ENCODE measurements around the gene VILL. TPM values are rescaled to one million over a fixed set of nuclear protein-coding genes. Genes with fewer than 3 reads are reported as not detected.

The VILL gene
- total RNA-seq, 1 experiment from 2014 or later = 1.2 TPM

GRCh38 chr3:38039899-38040261 lies 49.3 kb downstream of the VILL start:
- no peak overlapping the region for H3K9ac ChIP-seq (ENCODE audit: low read length)
- H3K27me3 ChIP-seq (ENCODE audit: insufficient read depth, low read length) = no peaks in the 10 kb centered on the region
- no peaks in the 10 kb centered on the region for H3K36me3 ChIP-seq (ENCODE audit: control insufficient read depth in 1 of 2, insufficient read depth in 2 of 2, low read length in 2 of 2)
- POLR2A ChIA-PET = no interaction called here
- H3K4me2 ChIP-seq (ENCODE audit: low read length) = no peak overlapping the region
- no peaks in the 10 kb centered on the region for H3K9me3 ChIP-seq (ENCODE audit: control insufficient read depth in 1 of 2, insufficient read depth in 1 of 2, low read depth in 1 of 2, low read length in 2 of 2)
- CTCF ChIA-PET = no interaction called here
- DNase-seq (ENCODE audit: low read depth, low spot score) (no peak), ATAC-seq (peak; percentile 72)
- no peaks in the 10 kb centered on the region for H3K79me2 ChIP-seq (ENCODE audit: insufficient read depth, low read length)
- H3K9me2 ChIP-seq (ENCODE audit: insufficient read depth) = no peaks in the 10 kb centered on the region
- H3K27ac ChIP-seq (ENCODE audit: low read depth, low read length) = no peak overlapping the region
- H3K4me1 ChIP-seq (ENCODE audit: control insufficient read depth in 1 of 2, insufficient read depth in 2 of 2, low read length in 2 of 2) = no peaks in the 10 kb centered on the region
- TF ChIP-seq TCF7L2 (IDR thresholded peaks at IDR 0.05; ENCODE audit: borderline replicate concordance, extremely low read depth, insufficient read depth, insufficient read length) = no peak
- TF ChIP-seq CTCF (IDR thresholded peaks at IDR 0.05 in 2 of 3, conservative IDR thresholded peaks at IDR 0.05 in 1 of 3; ENCODE audit: borderline replicate concordance in 1 of 3, insufficient read depth in 1 of 3, low read depth in 2 of 3, low read length in 2 of 3) = peak in 1 of 3 experiments; percentile 4; a peak in 1 of 6 replicates
- peak; percentile 39 for TF ChIP-seq RAD21 (IDR thresholded peaks at IDR 0.05; ENCODE audit: low read depth)
- H2AFZ ChIP-seq (ENCODE audit: low read depth, low read length, poor library complexity, severe bottlenecking) = no peak overlapping the region
- RAD21 ChIA-PET (ENCODE audit: low non-redundant PET in 1 of 2, low total read pairs in 2 of 2, uncharacterized antibody in 2 of 2, unreplicated experiment in 2 of 2) = interaction anchor here in 1 of 2 experiments (0.6 kb wide), 1 partner anchor 45 kb away, joined by 3 read pairs; no protein-coding TSS in a partner anchor
- intact Hi-C loops (cut with micrococcal nuclease) = no loop called here
- no peaks in the 10 kb centered on the region for H4K20me1 ChIP-seq (ENCODE audit: insufficient read depth)
- BruUV-seq (replicated peaks) = no TSS peak
- no peak overlapping the region for H3K4me3 ChIP-seq (replicated peaks in 1 of 2; ENCODE audit: low read depth in 1 of 2, low read length in 2 of 2)

GRCh38 chr3:38040401-38040800 lies 49.8 kb downstream of the VILL start:
- no peaks in the 10 kb centered on the region for H3K27me3 ChIP-seq (ENCODE audit: insufficient read depth, low read length)
- H3K4me2 ChIP-seq (ENCODE audit: low read length) = no peak overlapping the region
- H3K9me3 ChIP-seq (ENCODE audit: control insufficient read depth in 1 of 2, insufficient read depth in 1 of 2, low read depth in 1 of 2, low read length in 2 of 2) = no peaks in the 10 kb centered on the region
- no peak for ATAC-seq
- no peak overlapping the region for H3K4me3 ChIP-seq (replicated peaks in 1 of 2; ENCODE audit: low read depth in 1 of 2, low read length in 2 of 2)
- H4K20me1 ChIP-seq (ENCODE audit: insufficient read depth) = no peaks in the 10 kb centered on the region
- H3K36me3 ChIP-seq (ENCODE audit: control insufficient read depth in 1 of 2, insufficient read depth in 2 of 2, low read length in 2 of 2) = no peaks in the 10 kb centered on the region
- no peak overlapping the region for H3K27ac ChIP-seq (ENCODE audit: low read depth, low read length)
- no peaks in the 10 kb centered on the region for H3K4me1 ChIP-seq (ENCODE audit: control insufficient read depth in 1 of 2, insufficient read depth in 2 of 2, low read length in 2 of 2)
- RAD21 ChIA-PET (ENCODE audit: low non-redundant PET in 1 of 2, low total read pairs in 2 of 2, uncharacterized antibody in 2 of 2, unreplicated experiment in 2 of 2) = interaction anchor here in 1 of 2 experiments (0.6 kb wide), 1 partner anchor 45 kb away, joined by 3 read pairs; no protein-coding TSS in a partner anchor
- intact Hi-C loops (cut with micrococcal nuclease) = no loop called here
- POLR2A ChIA-PET = no interaction called here
- TF ChIP-seq MAX (IDR thresholded peaks at IDR 0.05) (no peak), YY1 (IDR thresholded peaks at IDR 0.05; ENCODE audit: extremely low read depth, insufficient replicate concordance, low read depth, low read length) (no peak), POLR2A (IDR thresholded peaks at IDR 0.05; ENCODE audit: borderline replicate concordance, extremely low read depth, insufficient read depth, insufficient read length) (no peak), REST (IDR thresholded peaks at IDR 0.05; ENCODE audit: low read depth) (no peak), CEBPB (IDR thresholded peaks at IDR 0.05; ENCODE audit: low read depth) (no peak), FOSL1 (IDR thresholded peaks at IDR 0.05; ENCODE audit: low read depth) (no peak), JUND (IDR thresholded peaks at IDR 0.05) (no peak), ZBTB33 (IDR thresholded peaks at IDR 0.05; ENCODE audit: extremely low read depth, insufficient replicate concordance, low read length) (no peak), ZFX (IDR thresholded peaks at IDR 0.05) (no peak), ELF1 (IDR thresholded peaks at IDR 0.05; ENCODE audit: borderline replicate concordance, low read depth) (no peak), TCF7L2 (IDR thresholded peaks at IDR 0.05; ENCODE audit: borderline replicate concordance, extremely low read depth, insufficient read depth, insufficient read length) (no peak)
- CTCF ChIA-PET = no interaction called here
- no peak for DNase-seq (ENCODE audit: low read depth, low spot score)
- H3K79me2 ChIP-seq (ENCODE audit: insufficient read depth, low read length) = no peaks in the 10 kb centered on the region
- no peak overlapping the region for H2AFZ ChIP-seq (ENCODE audit: low read depth, low read length, poor library complexity, severe bottlenecking)
- no peak overlapping the region for H3K9ac ChIP-seq (ENCODE audit: low read length)
- H3K9me2 ChIP-seq (ENCODE audit: insufficient read depth) = no peaks in the 10 kb centered on the region
- no TSS peak for BruUV-seq (replicated peaks)
